Type B pancreatic cell (in vitro differentiated cells): Measurements from ENCODE around the gene CR1. TPM values are rescaled to one million over a fixed set of nuclear protein-coding genes. Genes with fewer than 3 reads are reported as not detected.

ENCODE experiments used
- DNase-seq: peaks from one replicate; pipeline ENCODE4 v3.0.0; 2021; ENCODE audit warnings: mixed read lengths; ENCODE audit not compliant: unreplicated experiment; ENCODE audit errors: extremely low spot score
- H3K27ac Mint-ChIP-seq: 2 replicates; pipeline ENCODE4 v1.8.0; 2021; ENCODE audit warnings: mild to moderate bottlenecking, mixed read lengths
- H3K27me3 Mint-ChIP-seq: 2 replicates; pipeline ENCODE4 v1.8.0; 2021; ENCODE audit warnings: mixed read lengths
- H3K36me3 Mint-ChIP-seq: 2 replicates; pipeline ENCODE4 v1.8.0; 2021; ENCODE audit warnings: mixed read lengths
- H3K4me1 Mint-ChIP-seq: one replicate; pipeline ENCODE4 v1.8.0; 2021; ENCODE audit warnings: mixed read lengths; ENCODE audit not compliant: unreplicated experiment
- H3K4me3 Mint-ChIP-seq: 2 replicates; pipeline ENCODE4 v1.8.0; 2021; ENCODE audit warnings: mild to moderate bottlenecking, mixed read lengths
- H3K9me3 Mint-ChIP-seq: 2 replicates; pipeline ENCODE4 v1.8.0; 2021; ENCODE audit warnings: mixed read lengths
- total RNA-seq: library from RNA; stranded (reverse); gene quantifications from 2 replicates; pipeline ENCODE4 v1.2.1, GENCODE V29; 2021; ENCODE audit warnings: low replicate concordance
- TF ChIP-seq, protein P1 (sequence below): fragments of 200-600 bp; sonication (generic); conservative IDR thresholded peaks from 2 replicates; pipeline ENCODE4 v1.5.0; 2021; ENCODE audit warnings: antibody characterized with exemption, mild to moderate bottlenecking

The CR1 gene
- total RNA-seq, 1 donor from 2014 or later: 0.56 TPM

DNA sequence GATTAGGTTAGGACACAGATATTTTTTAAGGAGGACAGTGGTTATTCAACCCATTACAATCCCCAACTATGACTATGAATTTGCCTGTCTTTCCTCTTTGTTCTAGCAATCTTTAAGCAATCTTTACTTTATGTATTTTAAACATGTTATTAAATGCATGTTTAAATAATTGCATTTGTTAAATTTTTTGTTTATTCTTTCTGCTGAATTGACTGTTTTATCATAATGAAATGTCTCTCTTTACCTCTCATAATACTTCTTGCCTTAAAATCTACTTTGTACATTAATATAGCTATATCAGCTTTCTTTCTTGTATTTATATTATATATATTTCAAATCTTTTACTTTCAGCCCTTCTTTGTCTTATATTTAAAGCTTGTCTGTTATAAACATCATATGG lies 195.1 kb downstream of the CR1 start:
- Mint-ChIP-seq H3K27ac (no peak overlapping the region), H3K9me3 (no peaks in the 10 kb centered on the region), H3K36me3 (no peaks in the 10 kb centered on the region), H3K27me3 (peaks cover 9% of the 10 kb centered on the region), H3K4me3 (no peak overlapping the region), H3K4me1 (no peaks in the 10 kb centered on the region)
- TF ChIP-seq, protein P1, sequence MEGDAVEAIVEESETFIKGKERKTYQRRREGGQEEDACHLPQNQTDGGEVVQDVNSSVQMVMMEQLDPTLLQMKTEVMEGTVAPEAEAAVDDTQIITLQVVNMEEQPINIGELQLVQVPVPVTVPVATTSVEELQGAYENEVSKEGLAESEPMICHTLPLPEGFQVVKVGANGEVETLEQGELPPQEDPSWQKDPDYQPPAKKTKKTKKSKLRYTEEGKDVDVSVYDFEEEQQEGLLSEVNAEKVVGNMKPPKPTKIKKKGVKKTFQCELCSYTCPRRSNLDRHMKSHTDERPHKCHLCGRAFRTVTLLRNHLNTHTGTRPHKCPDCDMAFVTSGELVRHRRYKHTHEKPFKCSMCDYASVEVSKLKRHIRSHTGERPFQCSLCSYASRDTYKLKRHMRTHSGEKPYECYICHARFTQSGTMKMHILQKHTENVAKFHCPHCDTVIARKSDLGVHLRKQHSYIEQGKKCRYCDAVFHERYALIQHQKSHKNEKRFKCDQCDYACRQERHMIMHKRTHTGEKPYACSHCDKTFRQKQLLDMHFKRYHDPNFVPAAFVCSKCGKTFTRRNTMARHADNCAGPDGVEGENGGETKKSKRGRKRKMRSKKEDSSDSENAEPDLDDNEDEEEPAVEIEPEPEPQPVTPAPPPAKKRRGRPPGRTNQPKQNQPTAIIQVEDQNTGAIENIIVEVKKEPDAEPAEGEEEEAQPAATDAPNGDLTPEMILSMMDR: no peak
- no peak for DNase-seq

Other genes with a start within 250 kb of the CR1 start
- gene CD55, start 174.5 kb upstream of the CR1 start, total RNA-seq: 60.0 and 292 TPM in 2 replicates
- gene CR2, start 41.8 kb upstream of the CR1 start, total RNA-seq: 0.21 TPM in 1 of 2 replicates, not detected in the other
- not detected in 2 replicates for gene CR1L, start 149.0 kb downstream of the CR1 start, total RNA-seq